WI38 (cell line): ENCODE results near the gene DDX24.

ENCODE experiments used
- H3K4me3 ChIP-seq: 2 replicates; pipeline ENCODE4 v1.5.1; 2011; ENCODE audit warnings: low read depth, mild to moderate bottlenecking, control low read depth, low read length
- CTCF ChIP-seq: IDR thresholded peaks from 2 replicates; pipeline ENCODE4 v1.5.1; 2012; ENCODE audit warnings: low read depth, mild to moderate bottlenecking, control low read depth, low read length

DDX24 gene

GRCh38 chr14:94062344-94062940 is 18.6 kb downstream of the DDX24 start:
- TF ChIP-seq CTCF, result no peak
- H3K4me3 ChIP-seq, result no peak overlapping the region

- TF ChIP-seq CTCF, result no peak
- no peak overlapping the region for H3K4me3 ChIP-seq
These were observed 21.0 kb downstream of the DDX24 start for GRCh38 chr14:94059998-94060397.

- no peak overlapping the region for H3K4me3 ChIP-seq
- no peak for TF ChIP-seq CTCF
These were observed 22.3 kb downstream of the DDX24 start for GRCh38 chr14:94058674-94059138.

- H3K4me3 ChIP-seq, result no peak overlapping the region
- no peak for TF ChIP-seq CTCF
These were observed 22.8 kb downstream of the DDX24 start for GRCh38 chr14:94058128-94058673.

GRCh38 chr14:94056579-94057308 is 24.3 kb downstream of the DDX24 start:
- H3K4me3 ChIP-seq, result no peak overlapping the region
- TF ChIP-seq CTCF, result no peak

GRCh38 chr14:94054936-94055335 is 26.1 kb downstream of the DDX24 start:
- no peak overlapping the region for H3K4me3 ChIP-seq

More at GRCh38 chr14:94054936-94055335, 26.1 kb downstream of the DDX24 start:
- TF ChIP-seq CTCF, result no peak
